ENCODE data around the gene OTUD7B. TPM values are rescaled to one million over a fixed set of nuclear protein-coding genes. Genes with fewer than 3 reads are reported as not detected.
"Not testable (repeated sequence)": the region's sequence is repeated elsewhere in the genome, so short reads cannot be mapped to it uniquely, and the experiment has no call there.

OTUD7B gene
- total and polyA plus RNA-seq, 7 donors, result 6.0 to 25.2 (median 17.0) TPM

DNA sequence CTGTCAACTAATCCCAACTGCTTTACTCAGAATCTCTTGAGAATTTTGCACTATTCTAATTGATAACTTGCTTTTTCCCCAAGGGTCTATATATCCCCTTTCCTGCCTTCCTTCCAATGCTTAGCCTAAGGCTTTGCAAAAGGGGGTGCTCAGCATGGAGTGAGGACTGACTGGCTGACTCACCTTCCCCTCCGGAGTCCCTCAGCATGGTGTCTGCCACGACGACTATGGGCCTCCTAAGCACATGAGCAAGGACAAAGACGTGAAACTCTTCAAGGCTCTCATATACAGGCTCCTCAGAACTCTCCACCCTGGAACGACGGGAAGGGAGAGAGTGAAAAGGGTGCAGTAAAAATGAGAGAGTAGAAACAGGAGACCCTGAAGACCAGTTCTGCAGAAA, 60.6 kb downstream of the OTUD7B start:
- Histone ChIP-seq H3K36me3 (peaks cover 10 to 59% (median 25%) of the 10 kb centered on the region in 4 donors), H3K4me1 (no peaks in the 10 kb centered on the region), H3K27me3 (no peaks in the 10 kb centered on the region), H3K9me3 (no peaks in the 10 kb centered on the region), H3K4me3 (no peak overlapping the region), H3K27ac (no peak overlapping the region)
- DNase-seq, result no peak
- WGBS, 2 donors, result 86 to 88% methylated on average over 6 of the region's 6 CpGs
- intact Hi-C loops (cut with DNase I), result no loop called here
- TF ChIP-seq, protein P1, sequence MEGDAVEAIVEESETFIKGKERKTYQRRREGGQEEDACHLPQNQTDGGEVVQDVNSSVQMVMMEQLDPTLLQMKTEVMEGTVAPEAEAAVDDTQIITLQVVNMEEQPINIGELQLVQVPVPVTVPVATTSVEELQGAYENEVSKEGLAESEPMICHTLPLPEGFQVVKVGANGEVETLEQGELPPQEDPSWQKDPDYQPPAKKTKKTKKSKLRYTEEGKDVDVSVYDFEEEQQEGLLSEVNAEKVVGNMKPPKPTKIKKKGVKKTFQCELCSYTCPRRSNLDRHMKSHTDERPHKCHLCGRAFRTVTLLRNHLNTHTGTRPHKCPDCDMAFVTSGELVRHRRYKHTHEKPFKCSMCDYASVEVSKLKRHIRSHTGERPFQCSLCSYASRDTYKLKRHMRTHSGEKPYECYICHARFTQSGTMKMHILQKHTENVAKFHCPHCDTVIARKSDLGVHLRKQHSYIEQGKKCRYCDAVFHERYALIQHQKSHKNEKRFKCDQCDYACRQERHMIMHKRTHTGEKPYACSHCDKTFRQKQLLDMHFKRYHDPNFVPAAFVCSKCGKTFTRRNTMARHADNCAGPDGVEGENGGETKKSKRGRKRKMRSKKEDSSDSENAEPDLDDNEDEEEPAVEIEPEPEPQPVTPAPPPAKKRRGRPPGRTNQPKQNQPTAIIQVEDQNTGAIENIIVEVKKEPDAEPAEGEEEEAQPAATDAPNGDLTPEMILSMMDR (IDR thresholded peaks at IDR 0.05), result no peak
- TF ChIP-seq POLR2A (IDR thresholded peaks at IDR 0.05), result no peak
- no peak for TF ChIP-seq EP300 (IDR thresholded peaks at IDR 0.05)
- TF ChIP-seq POLR2AphosphoS5 (IDR thresholded peaks at IDR 0.05), result no peak

DNA sequence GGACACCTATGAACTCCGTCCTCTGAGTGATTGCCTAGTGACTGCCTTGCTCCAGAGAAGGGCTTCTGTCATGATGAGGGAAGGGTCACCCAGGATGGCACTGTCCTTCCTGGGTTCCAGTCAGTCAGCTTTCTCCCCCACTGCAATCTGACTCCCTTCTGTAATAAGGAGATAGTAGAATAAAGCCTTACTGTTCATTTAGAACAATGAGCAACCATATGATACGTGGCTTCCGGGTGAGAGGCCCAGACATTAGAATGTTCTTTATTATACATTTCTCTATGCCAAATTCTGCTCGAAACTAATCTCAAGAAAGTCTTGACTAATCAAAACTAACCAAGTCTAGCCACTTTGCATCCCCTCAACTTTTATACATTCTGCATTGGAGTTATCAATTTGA, 65.3 kb downstream of the OTUD7B start:
- Histone ChIP-seq H3K4me1 (peaks cover 0 to 6% (median 2%) of the 10 kb centered on the region in 4 donors), H3K27me3 (no peaks in the 10 kb centered on the region), H3K4me3 (no peak overlapping the region), H3K36me3 (peaks cover 14 to 66% (median 31%) of the 10 kb centered on the region in 4 donors), H3K9me3 (no peaks in the 10 kb centered on the region), H3K27ac (no peak overlapping the region)
- TF ChIP-seq, protein P1 (IDR thresholded peaks at IDR 0.05), result no peak
- no peak for TF ChIP-seq POLR2A (IDR thresholded peaks at IDR 0.05)
- no peak for TF ChIP-seq EP300 (IDR thresholded peaks at IDR 0.05)
- no peak for TF ChIP-seq POLR2AphosphoS5 (IDR thresholded peaks at IDR 0.05)
- intact Hi-C loops (cut with DNase I), result no loop called here
- DNase-seq, result no peak
- WGBS, 2 donors, result 91 to 94% methylated on average over 4 of the region's 4 CpGs

DNA sequence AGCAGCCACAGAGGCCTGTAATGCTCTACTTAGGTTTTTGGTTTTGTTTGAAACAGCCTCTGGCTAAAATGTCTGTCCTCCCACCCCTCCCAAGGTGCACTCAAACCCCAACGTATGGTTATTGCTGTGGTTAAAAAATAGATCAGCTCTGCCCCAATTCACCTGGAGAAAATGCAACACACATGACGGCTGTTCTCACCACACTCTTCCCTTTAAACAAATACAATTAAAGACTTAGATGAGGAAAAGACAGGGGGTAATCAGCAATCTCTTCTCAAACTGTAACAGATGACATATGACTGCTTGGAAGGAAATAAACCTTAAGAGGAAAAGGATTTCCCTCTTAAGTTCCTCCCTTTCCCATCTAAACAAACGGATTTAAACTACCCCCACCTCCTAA, 67.6 kb downstream of the OTUD7B start:
- intact Hi-C loops (cut with DNase I), result no loop called here
- Histone ChIP-seq H3K27me3 (no peaks in the 10 kb centered on the region), H3K36me3 (peaks cover 9 to 43% (median 22%) of the 10 kb centered on the region in 4 donors), H3K4me1 (peaks cover 0 to 23% (median 16%) of the 10 kb centered on the region in 4 donors), H3K9me3 (no peaks in the 10 kb centered on the region), H3K4me3 (no peak overlapping the region), H3K27ac (peak overlapping the region in 2 of 4 donors; percentile 34 to 38)
- 7 to 39% methylated on average over 3 of the region's 3 CpGs for WGBS, 2 donors
- TF ChIP-seq, protein P1 (IDR thresholded peaks at IDR 0.05), result no peak
- TF ChIP-seq POLR2AphosphoS5 (IDR thresholded peaks at IDR 0.05) (no peak), EP300 (IDR thresholded peaks at IDR 0.05) (no peak)
- no peak for DNase-seq

DNA sequence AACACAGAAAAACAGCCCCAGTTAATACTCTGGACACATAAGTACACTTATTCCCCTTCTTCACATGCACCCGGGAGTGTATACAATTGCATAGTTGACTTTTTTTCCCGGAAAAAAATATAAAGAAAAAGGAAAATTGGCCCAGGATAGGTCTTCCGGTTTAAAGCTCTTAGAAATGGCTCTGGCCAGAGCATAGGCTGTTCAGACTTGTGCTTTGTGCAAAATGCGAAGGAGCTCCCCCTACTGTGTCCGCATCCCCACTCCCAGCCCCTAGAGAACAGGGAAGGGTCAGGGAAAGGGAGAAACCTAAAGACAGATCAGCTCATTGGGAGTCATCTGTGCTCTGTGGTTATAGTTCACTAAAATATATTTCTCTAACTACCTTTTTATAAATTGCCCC, 68.3 kb downstream of the OTUD7B start:
- H3K4me3 ChIP-seq, result no peak overlapping the region
- no peaks in the 10 kb centered on the region for H3K27me3 ChIP-seq
- WGBS, 2 donors, result 18 to 54% methylated on average over 5 of the region's 5 CpGs
- intact Hi-C loops (cut with DNase I), result no loop called here
- TF ChIP-seq EP300 (IDR thresholded peaks at IDR 0.05) (no peak), POLR2A (IDR thresholded peaks at IDR 0.05) (no peak), POLR2AphosphoS5 (IDR thresholded peaks at IDR 0.05) (no peak)
- TF ChIP-seq, protein P1 (IDR thresholded peaks at IDR 0.05), result peak in 1 of 4 experiments; percentile 10
- no peaks in the 10 kb centered on the region for H3K9me3 ChIP-seq
- peak overlapping the region; percentile 10 to 38 (median 22) for H3K27ac ChIP-seq
- peaks cover 9 to 36% (median 21%) of the 10 kb centered on the region in 4 donors for H3K36me3 ChIP-seq
- no peak for DNase-seq
- peaks cover 0 to 30% (median 23%) of the 10 kb centered on the region in 4 donors for H3K4me1 ChIP-seq

DNA sequence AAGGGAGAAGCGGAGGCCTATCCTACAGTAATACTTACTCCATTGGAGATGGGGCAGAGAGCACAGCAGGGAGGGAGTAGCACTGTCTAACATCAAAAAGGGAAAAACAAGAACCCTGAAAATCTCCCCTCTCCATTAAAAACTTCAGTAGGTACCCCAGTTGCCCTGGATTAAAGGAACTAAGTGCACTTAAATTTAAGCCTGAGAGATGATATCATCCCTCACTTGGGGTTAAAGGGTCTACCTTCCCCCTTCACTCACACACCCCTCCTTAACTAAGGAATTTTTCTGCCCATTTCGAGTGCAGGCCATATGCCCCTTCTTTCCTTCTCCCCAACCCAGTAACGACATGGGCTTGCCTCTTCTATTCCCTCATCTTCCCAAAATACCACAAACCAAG, 70.1 kb downstream of the OTUD7B start:
- Histone ChIP-seq H3K27ac (peak overlapping the region in 3 of 4 donors; percentile 78 to 91 (median 79)), H3K36me3 (peaks cover 0 to 20% (median 14%) of the 10 kb centered on the region in 4 donors), H3K4me3 (no peak overlapping the region), H3K9me3 (no peaks in the 10 kb centered on the region), H3K4me1 (peaks cover 0 to 43% (median 35%) of the 10 kb centered on the region in 4 donors), H3K27me3 (no peaks in the 10 kb centered on the region)
- intact Hi-C loops (cut with DNase I), result no loop called here
- TF ChIP-seq, protein P1 (IDR thresholded peaks at IDR 0.05), result no peak
- no peak for TF ChIP-seq POLR2A (IDR thresholded peaks at IDR 0.05)
- no peak for TF ChIP-seq POLR2AphosphoS5 (IDR thresholded peaks at IDR 0.05)
- TF ChIP-seq EP300 (IDR thresholded peaks at IDR 0.05), result no peak
- DNase-seq, result no peak
- WGBS, 2 donors, result 91 to 92% methylated on average over 3 of the region's 3 CpGs

DNA sequence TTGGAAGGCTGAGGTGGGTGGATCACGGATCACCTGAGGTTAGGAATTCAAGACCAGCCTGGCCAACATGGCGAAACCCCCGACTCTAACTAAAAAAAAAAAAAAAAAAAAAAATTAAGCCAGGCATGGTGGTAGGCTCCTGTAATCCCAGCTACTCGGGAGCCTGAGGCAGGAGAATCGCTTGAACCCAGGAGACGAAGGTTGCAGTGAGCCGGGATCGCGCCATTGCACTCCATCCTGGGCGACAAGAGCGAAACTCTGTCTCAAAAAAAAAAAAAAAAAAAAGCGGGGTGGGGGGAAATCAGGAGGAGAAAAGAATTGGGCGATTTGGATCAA, 71.9 kb downstream of the OTUD7B start:
- Histone ChIP-seq H3K4me3 (peak overlapping the region in 3 of 4 donors; percentile 26 to 39 (median 37)), H3K4me1 (peaks cover 0 to 48% (median 38%) of the 10 kb centered on the region in 4 donors), H3K27ac (peak overlapping the region; percentile 78 to 91 (median 82))
- WGBS, 2 donors, result 13 to 60% methylated on average over 13 of the region's 13 CpGs
- H3K27me3 ChIP-seq; DNase-seq; H3K36me3 ChIP-seq; intact Hi-C loops (cut with DNase I); H3K9me3 ChIP-seq: not testable (repeated sequence)

Data from sigmoid colon (tissue), 7 donors.